Measurements from ENCODE around the gene ZNF678.
"Not testable (repeated sequence)": the region's sequence is repeated elsewhere in the genome, so short reads cannot be mapped to it uniquely, and the experiment has no call there.

Gene ZNF678

GRCh38 chr1:227551881-227552280 lies 11.5 kb upstream of the ZNF678 start:
- not testable (repeated sequence) for DNase-seq (ENCODE audit: low read depth, low spot score)

- no peak for DNase-seq (ENCODE audit: low read depth, low spot score)
Measured at GRCh38 chr1:227556288-227556687, 7.1 kb upstream of the ZNF678 start.

- DNase-seq (ENCODE audit: low read depth, low spot score), result no peak
Measured at GRCh38 chr1:227557962-227558725, 5.2 kb upstream of the ZNF678 start.

- DNase-seq (ENCODE audit: low read depth, low spot score), result no peak
Measured at GRCh38 chr1:227558732-227559262, 4.6 kb upstream of the ZNF678 start.

GRCh38 chr1:227559499-227559898 lies 3.9 kb upstream of the ZNF678 start:
- no peak for DNase-seq (ENCODE audit: low read depth, low spot score)

GRCh38 chr1:227559926-227560325 lies 3.4 kb upstream of the ZNF678 start:
- DNase-seq (ENCODE audit: low read depth, low spot score), result no peak

GRCh38 chr1:227560393-227561173 lies 2.8 kb upstream of the ZNF678 start:
- DNase-seq (ENCODE audit: low read depth, low spot score), result no peak

GRCh38 chr1:227561241-227561907 lies 2.0 kb upstream of the ZNF678 start:
- DNase-seq (ENCODE audit: low read depth, low spot score), result no peak

- DNase-seq (ENCODE audit: low read depth, low spot score), result no peak
Measured at GRCh38 chr1:227562037-227562436, 1.3 kb upstream of the ZNF678 start.

- DNase-seq (ENCODE audit: low read depth, low spot score), result no peak
Measured at GRCh38 chr1:227562933-227563323, 428 bp upstream of the ZNF678 start.

GRCh38 chr1:227567256-227567655 lies 3.9 kb downstream of the ZNF678 start:
- no peak for DNase-seq (ENCODE audit: low read depth, low spot score)

GRCh38 chr1:227568593-227568992 lies 5.2 kb downstream of the ZNF678 start:
- no peak for DNase-seq (ENCODE audit: low read depth, low spot score)

- no peak for DNase-seq (ENCODE audit: low read depth, low spot score)
Measured at GRCh38 chr1:227572752-227573151, 9.4 kb downstream of the ZNF678 start.

GRCh38 chr1:227574926-227575325 lies 11.6 kb downstream of the ZNF678 start:
- no peak for DNase-seq (ENCODE audit: low read depth, low spot score)

GRCh38 chr1:227576189-227576588 lies 12.8 kb downstream of the ZNF678 start:
- no peak for DNase-seq (ENCODE audit: low read depth, low spot score)

- DNase-seq (ENCODE audit: low read depth, low spot score), result no peak
Measured at GRCh38 chr1:227577500-227577899, 14.1 kb downstream of the ZNF678 start.

- no peak for DNase-seq (ENCODE audit: low read depth, low spot score)
Measured at GRCh38 chr1:227583354-227583753, 20.0 kb downstream of the ZNF678 start.

GRCh38 chr1:227586733-227587132 lies 23.4 kb downstream of the ZNF678 start:
- DNase-seq (ENCODE audit: low read depth, low spot score), result no peak

GRCh38 chr1:227587968-227588367 lies 24.6 kb downstream of the ZNF678 start:
- DNase-seq (ENCODE audit: low read depth, low spot score), result no peak

- DNase-seq (ENCODE audit: low read depth, low spot score), result not testable (repeated sequence)
Measured at GRCh38 chr1:227588769-227589168, 25.4 kb downstream of the ZNF678 start.

- DNase-seq (ENCODE audit: low read depth, low spot score), result not testable (repeated sequence)
Measured at GRCh38 chr1:227589777-227590176, 26.4 kb downstream of the ZNF678 start.

GRCh38 chr1:227596222-227596621 lies 32.9 kb downstream of the ZNF678 start:
- DNase-seq (ENCODE audit: low read depth, low spot score), result not testable (repeated sequence)

Data from smooth muscle cell of the brain vasculature (primary cell).